Immature natural killer cell (primary cell): Measurements from ENCODE around the gene APMAP. TPM values are rescaled to one million over a fixed set of nuclear protein-coding genes. Genes with fewer than 3 reads are reported as not detected.

ENCODE experiments used
- DNase-seq, 3 donors: peaks; one replicate each; pipeline ENCODE4 v3.0.0; 2022; ENCODE audit warnings: mixed read lengths in 1 of 3
- H3K27ac Mint-ChIP-seq, 6 donors: one replicate each; pipeline ENCODE4 v1.8.0; 2020; ENCODE audit warnings: mixed read lengths in 6 of 6, mild to moderate bottlenecking in 5 of 6, inconsistent platforms in 4 of 6, moderate library complexity in 3 of 6
- H3K27me3 Mint-ChIP-seq, 3 donors: one replicate each; pipeline ENCODE4 v1.8.0; 2020 to 2021; ENCODE audit warnings: low read depth in 3 of 3, mild to moderate bottlenecking in 3 of 3, mixed read lengths in 3 of 3, moderate library complexity in 3 of 3, inconsistent platforms in 1 of 3
- H3K36me3 Mint-ChIP-seq, 3 donors: one replicate each; pipeline ENCODE4 v1.8.0; 2020; ENCODE audit warnings: mixed read lengths in 3 of 3, inconsistent platforms in 2 of 3, mild to moderate bottlenecking in 2 of 3
- H3K4me1 Mint-ChIP-seq, 2 donors: one replicate each; pipeline ENCODE4 v1.8.0; 2020; ENCODE audit warnings: inconsistent platforms in 2 of 2, mild to moderate bottlenecking in 2 of 2, mixed read lengths in 2 of 2, moderate library complexity in 1 of 2
- H3K4me3 Mint-ChIP-seq, 5 donors: one replicate each; pipeline ENCODE4 v1.8.0; 2020; ENCODE audit warnings: mild to moderate bottlenecking in 5 of 5, mixed read lengths in 5 of 5, inconsistent platforms in 3 of 5, moderate library complexity in 3 of 5
- H3K9me3 Mint-ChIP-seq, 6 donors: one replicate each; pipeline ENCODE4 v1.8.0; 2020; ENCODE audit warnings: mild to moderate bottlenecking in 6 of 6, mixed read lengths in 6 of 6, inconsistent platforms in 4 of 6, moderate library complexity in 3 of 6
- polyA plus RNA-seq, 3 donors: library from polyadenylated mRNA; unstranded; fragments of 300-500 nt; fragmentation: Illumina TruSeq; gene quantifications; one replicate each; pipeline ENCODE4 v1.2.3, GENCODE V29; 2021

Gene APMAP
- polyA plus RNA-seq, 3 donors from 2014 or later: 649 to 1,111 (median 667) TPM

DNA sequence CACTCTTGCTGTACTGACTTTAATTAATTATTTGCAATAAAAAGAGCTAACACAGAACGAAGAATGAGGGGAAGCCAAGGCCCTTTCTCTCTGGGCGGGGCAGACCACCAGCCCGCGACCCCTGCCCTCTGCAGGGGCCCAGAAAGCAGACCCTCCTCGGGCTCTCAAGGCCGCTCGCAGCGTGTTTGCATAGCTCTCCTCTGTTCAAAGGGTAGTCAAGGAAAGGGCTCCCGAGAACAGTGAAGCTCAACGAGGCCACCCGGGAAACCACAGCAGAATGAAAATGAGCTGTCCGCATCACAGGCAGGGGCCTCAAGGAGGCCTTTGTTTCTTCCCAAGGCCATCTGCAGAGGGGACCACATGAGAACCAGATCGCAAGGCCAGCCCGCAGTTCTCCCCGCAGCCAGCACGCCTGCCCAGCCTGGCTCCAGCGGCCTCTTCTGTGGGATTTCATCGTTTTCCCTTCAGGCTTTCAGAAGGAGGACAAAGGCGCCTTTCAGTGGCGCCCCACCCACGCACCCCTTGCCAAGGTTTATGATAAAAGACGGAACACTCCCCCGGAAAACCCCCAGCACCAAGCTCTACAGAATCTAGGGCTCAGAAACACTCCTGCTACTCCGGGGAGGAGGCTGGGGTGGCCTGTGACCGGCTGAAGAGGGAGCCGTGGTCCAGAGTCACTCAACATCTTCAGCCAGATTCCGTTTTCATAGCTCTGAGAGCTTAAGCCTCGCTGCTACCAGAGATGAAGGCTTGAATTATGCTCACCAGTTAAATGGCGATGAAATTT lies 40.1 kb upstream of the APMAP start:
- H3K27ac Mint-ChIP-seq: peak overlapping the region in 2 of 6 donors; percentile 34 to 67
- H3K27me3 Mint-ChIP-seq: peaks cover 0 to 2% (median 0%) of the 10 kb centered on the region in 3 donors
- peaks cover 36 to 71% of the 10 kb centered on the region in 2 donors for H3K4me1 Mint-ChIP-seq
- no peaks in the 10 kb centered on the region for H3K9me3 Mint-ChIP-seq
- peaks cover 0 to 19% (median 5%) of the 10 kb centered on the region in 3 donors for H3K36me3 Mint-ChIP-seq
- no peak for DNase-seq
- H3K4me3 Mint-ChIP-seq: no peak overlapping the region

DNA sequence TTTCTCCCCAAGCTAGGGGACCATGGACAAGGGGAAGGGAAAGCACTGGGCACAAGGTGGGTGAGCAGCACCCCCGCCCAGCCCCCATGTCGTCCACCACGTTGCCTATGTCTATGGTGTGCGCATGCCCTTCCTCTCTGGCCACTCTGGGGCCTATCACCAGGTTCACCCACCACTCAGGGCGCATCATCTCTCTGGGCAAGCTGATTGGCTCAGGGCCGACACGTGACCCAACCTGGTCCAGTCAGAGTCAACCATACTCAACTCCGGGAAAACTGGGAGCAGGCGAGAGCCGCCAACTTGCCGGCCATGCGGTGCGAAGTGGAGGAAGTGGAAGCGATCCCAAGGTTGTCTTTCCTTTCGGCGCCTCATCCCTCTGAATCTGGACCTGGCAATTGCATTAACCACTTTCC lies 39.5 kb upstream of the APMAP start:
- H3K9me3 Mint-ChIP-seq: no peaks in the 10 kb centered on the region
- no peak overlapping the region for H3K27ac Mint-ChIP-seq
- no peak overlapping the region for H3K4me3 Mint-ChIP-seq
- peaks cover 0 to 19% (median 5%) of the 10 kb centered on the region in 3 donors for H3K36me3 Mint-ChIP-seq
- H3K27me3 Mint-ChIP-seq: peaks cover 0 to 2% (median 0%) of the 10 kb centered on the region in 3 donors
- DNase-seq: no peak
- H3K4me1 Mint-ChIP-seq: peaks cover 31 to 71% of the 10 kb centered on the region in 2 donors

DNA sequence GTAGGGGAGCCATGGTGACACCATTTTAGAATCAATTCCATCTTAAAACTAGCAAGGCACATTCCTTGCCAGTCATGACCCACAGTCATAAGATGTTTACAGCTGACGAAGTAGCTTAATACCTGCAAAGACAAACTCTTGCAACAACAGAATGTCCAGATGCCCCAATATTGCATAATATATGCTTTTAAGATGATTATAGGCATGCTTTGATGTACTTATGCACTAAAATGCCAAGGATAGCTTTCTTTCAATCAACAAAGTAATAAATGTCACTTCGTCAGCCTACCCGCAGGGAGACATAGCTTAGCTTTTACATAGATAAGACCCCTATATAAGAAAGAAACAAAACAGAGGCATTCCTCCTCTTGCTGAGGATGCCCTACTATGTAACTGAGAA lies 38.7 kb upstream of the APMAP start:
- Mint-ChIP-seq H3K9me3 (no peaks in the 10 kb centered on the region), H3K4me1 (peaks cover 27 to 71% of the 10 kb centered on the region in 2 donors), H3K4me3 (no peak overlapping the region), H3K27ac (peak overlapping the region in 2 of 6 donors; percentile 45 to 57), H3K36me3 (peaks cover 0 to 19% (median 5%) of the 10 kb centered on the region in 3 donors), H3K27me3 (peaks cover 0 to 2% (median 0%) of the 10 kb centered on the region in 3 donors)
- DNase-seq: no peak

DNA sequence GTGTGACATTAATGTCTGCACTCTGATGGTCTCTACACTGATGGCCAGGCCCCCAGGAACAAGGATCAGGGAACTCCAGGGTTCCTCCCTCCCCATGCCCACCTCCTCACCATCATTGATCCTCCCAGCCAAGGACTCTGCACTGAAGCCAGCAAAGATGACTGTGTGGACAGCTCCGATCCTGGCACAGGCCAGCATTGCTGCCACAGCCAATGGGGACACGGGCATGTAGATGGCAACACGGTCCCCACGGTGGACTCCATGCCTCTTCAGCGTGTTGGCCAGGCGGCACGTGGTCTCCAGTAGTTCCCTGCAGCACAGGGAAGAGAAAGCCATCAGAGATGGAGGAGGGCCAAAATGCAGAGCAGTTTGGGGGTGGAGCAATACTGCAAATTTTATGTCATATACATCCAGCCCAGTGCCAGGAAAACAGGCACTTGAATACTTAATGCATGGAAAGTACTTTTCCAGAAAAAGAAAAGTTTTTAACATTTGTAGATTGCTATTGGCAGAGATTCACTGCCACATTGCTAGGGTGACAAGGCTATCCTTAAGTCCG lies 38.2 kb upstream of the APMAP start:
- Mint-ChIP-seq H3K4me1 (peaks cover 24 to 71% of the 10 kb centered on the region in 2 donors), H3K27me3 (peaks cover 0 to 2% (median 0%) of the 10 kb centered on the region in 3 donors), H3K9me3 (no peaks in the 10 kb centered on the region)

DNA sequence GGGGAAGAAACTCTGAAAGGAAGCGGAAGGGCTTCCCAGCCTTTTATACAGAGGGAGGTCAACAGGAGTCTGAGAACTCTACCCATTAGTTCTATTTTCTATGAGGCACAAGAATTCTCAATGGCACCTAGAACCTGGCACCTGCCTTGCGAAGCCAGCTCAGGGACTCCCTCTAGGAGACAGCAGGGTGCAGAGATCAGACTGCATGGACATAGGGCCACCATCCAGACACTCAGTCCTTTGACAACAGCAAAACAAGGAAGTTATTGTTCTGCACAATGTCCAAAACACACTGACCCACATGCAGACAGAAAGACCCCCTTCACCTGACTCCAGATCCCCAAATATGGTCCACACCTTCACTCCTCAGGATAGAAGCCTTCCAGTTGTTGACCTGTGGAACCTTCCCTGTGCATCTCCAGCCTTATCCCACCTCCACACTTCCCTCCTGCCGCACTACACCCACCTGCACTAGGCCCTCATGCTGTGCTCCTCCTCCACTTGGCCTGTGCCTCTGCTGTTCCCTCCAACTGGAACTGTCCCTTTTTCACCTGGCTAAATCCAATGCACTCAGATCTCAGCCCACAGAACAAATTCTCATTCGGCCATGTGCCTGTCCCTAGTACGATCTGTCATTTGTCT lies 37.6 kb upstream of the APMAP start:
- H3K36me3 Mint-ChIP-seq: peaks cover 0 to 19% (median 5%) of the 10 kb centered on the region in 3 donors
- H3K27ac Mint-ChIP-seq: peak overlapping the region in 4 of 6 donors; percentile 5 to 61 (median 44)
- no peak overlapping the region for H3K4me3 Mint-ChIP-seq
- DNase-seq: no peak
- no peaks in the 10 kb centered on the region for H3K9me3 Mint-ChIP-seq
- peaks cover 0 to 2% (median 0%) of the 10 kb centered on the region in 3 donors for H3K27me3 Mint-ChIP-seq
- peaks cover 19 to 70% of the 10 kb centered on the region in 2 donors for H3K4me1 Mint-ChIP-seq

More for the DNA sequence above, 38.2 kb upstream of the APMAP start:
- peaks cover 0 to 19% (median 5%) of the 10 kb centered on the region in 3 donors for H3K36me3 Mint-ChIP-seq
- H3K27ac Mint-ChIP-seq: peak overlapping the region in 2 of 6 donors; percentile 37 to 57
- DNase-seq: no peak
- no peak overlapping the region for H3K4me3 Mint-ChIP-seq

DNA sequence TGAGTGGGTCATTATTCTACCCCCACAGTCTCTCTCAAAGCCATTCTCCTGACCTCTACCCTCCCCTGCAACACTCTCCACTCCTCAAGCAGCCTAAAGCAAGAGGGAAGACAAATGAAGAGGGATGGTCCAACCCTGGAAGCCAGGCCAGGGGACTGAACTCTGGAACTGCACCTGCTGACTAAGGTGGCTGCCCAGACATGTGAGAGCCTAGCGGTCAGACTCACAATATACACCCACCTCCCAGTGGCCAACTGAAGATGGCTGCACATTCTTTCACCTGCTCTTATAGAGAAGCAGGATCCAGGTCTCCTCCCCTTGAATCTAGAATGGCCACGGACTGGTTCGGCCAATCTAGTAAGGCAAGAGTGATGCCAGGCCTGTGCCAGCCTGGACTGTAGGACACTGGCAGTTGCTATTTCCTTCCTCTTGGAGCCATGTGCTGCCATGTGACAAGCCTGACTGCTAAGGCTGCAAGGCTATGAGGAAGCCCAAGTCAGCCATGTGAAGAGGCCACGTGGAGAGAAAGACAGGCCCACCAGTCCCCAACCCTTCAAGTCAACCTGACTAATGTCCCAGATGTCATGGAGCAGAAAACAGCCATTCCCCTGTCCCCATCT lies 33.5 kb upstream of the APMAP start:
- DNase-seq: no peak
- peaks cover 0 to 2% (median 1%) of the 10 kb centered on the region in 3 donors for H3K27me3 Mint-ChIP-seq
- peaks cover 0 to 23% (median 5%) of the 10 kb centered on the region in 3 donors for H3K36me3 Mint-ChIP-seq
- no peak overlapping the region for H3K4me3 Mint-ChIP-seq
- peaks cover 28 to 69% of the 10 kb centered on the region in 2 donors for H3K4me1 Mint-ChIP-seq
- no peaks in the 10 kb centered on the region for H3K9me3 Mint-ChIP-seq
- peak overlapping the region in 2 of 6 donors; percentile 23 to 66 for H3K27ac Mint-ChIP-seq

DNA sequence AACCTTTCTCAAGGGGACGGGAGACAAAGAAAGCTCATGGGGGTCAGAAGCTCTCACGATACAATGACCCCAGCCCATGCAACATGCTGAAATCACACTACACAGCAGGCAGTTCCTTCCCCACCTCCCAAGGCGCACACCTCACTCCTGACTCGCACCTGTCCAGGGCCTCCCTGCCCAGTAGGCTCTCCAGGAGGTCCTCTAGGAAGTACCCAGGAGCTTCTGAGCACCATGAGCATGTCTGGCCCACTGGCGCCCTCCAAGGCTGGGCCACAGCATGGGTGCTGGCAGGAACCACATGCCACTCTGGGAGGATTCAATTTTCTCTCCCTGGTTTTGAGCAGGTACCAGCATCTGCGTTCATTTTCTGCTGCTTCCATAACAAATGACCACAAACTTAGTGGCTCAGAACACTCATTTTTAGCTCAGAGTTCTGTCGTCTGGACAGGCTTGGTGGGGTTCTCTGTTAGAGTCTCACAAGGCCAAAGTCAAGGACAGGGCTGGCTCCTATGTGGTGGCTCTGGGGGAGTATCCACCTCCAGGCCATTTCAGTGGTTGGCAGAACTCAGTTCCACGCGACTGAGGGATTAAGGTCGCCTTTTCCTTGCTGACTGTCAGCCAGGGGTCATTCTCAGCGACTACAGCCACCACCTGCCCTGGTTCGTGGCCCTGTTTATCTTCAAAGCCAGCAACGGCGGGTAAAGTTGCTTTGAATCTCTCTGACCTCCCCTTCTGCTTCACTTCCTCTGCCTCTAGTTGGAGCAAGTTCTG lies 32.7 kb upstream of the APMAP start:
- Mint-ChIP-seq H3K9me3 (no peaks in the 10 kb centered on the region), H3K4me3 (no peak overlapping the region), H3K27me3 (peaks cover 0 to 2% (median 1%) of the 10 kb centered on the region in 3 donors), H3K36me3 (peaks cover 0 to 18% (median 5%) of the 10 kb centered on the region in 3 donors), H3K4me1 (peaks cover 25 to 69% of the 10 kb centered on the region in 2 donors), H3K27ac (peak overlapping the region in 2 of 6 donors; percentile 23 to 66)
- DNase-seq: no peak

DNA sequence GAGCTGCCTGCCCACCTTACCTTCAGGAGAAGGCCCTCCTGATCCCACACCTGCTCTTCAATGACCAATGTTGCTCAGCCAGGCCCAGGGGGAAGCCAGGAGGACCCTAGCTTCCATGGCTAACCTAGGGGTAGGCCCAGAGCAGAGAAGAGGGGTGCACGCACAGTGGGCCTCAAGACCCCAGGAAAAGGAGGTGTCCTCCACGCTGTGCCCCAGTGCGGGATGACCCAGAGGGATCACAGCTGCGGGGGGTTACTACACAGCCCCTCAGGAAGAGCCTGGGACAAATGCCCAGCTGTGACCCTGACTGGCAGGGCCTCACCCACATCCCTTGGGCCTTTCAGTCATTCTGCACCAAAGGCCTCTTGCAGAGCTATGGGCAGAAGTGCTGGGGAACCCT lies 31.6 kb upstream of the APMAP start:
- Mint-ChIP-seq H3K4me3 (no peak overlapping the region), H3K36me3 (peaks cover 0 to 15% (median 0%) of the 10 kb centered on the region in 3 donors), H3K27me3 (peaks cover 0 to 2% (median 1%) of the 10 kb centered on the region in 3 donors), H3K4me1 (peaks cover 35 to 72% of the 10 kb centered on the region in 2 donors), H3K27ac (peak overlapping the region in 4 of 6 donors; percentile 43 to 89 (median 68)), H3K9me3 (no peaks in the 10 kb centered on the region)
- no peak for DNase-seq

DNA sequence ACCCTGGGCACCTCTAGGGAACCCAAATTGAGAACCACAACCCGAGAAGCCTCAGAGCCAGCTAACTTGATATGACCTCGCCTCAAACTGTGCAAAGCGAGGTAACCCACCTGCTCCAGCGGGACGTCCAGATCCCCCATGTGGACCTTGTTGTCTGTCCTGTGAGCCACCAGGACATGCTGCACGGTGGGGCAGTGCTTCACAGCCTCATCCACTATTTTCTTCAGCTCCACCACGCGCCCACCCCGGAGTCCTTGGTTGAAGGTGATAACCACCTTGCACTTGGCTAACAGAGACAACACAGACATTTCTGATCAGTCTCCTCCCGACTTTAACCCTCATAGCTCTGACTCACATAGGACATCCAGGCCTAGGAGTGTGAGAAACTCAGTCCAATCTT lies 30.8 kb upstream of the APMAP start:
- peaks cover 0 to 11% (median 0%) of the 10 kb centered on the region in 3 donors for H3K36me3 Mint-ChIP-seq
- DNase-seq: no peak
- H3K27me3 Mint-ChIP-seq: peaks cover 0 to 2% (median 1%) of the 10 kb centered on the region in 3 donors
- peak overlapping the region; percentile 43 to 89 (median 72) for H3K27ac Mint-ChIP-seq
- peaks cover 42 to 80% of the 10 kb centered on the region in 2 donors for H3K4me1 Mint-ChIP-seq
- H3K4me3 Mint-ChIP-seq: no peak overlapping the region
- H3K9me3 Mint-ChIP-seq: no peaks in the 10 kb centered on the region

DNA sequence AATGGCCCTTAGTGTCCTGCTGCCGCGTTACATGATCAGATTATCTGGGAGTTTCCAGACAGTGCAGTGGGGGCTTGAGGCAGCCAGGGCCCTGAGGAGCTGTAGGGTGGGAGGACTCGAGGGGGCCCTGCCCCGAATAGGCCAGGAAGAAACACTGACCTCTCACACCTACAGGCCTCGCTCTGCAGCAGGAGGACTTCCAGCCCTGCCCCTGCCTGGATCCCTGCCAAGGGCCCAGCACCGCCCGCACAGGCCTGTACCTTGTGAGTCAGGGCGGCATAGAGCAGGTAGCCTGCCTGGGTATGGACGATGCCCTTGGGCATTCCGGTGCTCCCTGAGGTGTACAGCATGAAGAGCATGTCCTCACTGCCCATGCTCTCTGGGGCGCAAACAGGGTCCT lies 30.1 kb upstream of the APMAP start:
- H3K9me3 Mint-ChIP-seq: no peaks in the 10 kb centered on the region
- no peak for DNase-seq
- H3K4me1 Mint-ChIP-seq: peaks cover 42 to 80% of the 10 kb centered on the region in 2 donors
- peaks cover 0 to 8% (median 0%) of the 10 kb centered on the region in 3 donors for H3K36me3 Mint-ChIP-seq
- H3K27ac Mint-ChIP-seq: peak overlapping the region in 4 of 6 donors; percentile 24 to 56 (median 41)
- peaks cover 0 to 2% (median 1%) of the 10 kb centered on the region in 3 donors for H3K27me3 Mint-ChIP-seq
- no peak overlapping the region for H3K4me3 Mint-ChIP-seq

DNA sequence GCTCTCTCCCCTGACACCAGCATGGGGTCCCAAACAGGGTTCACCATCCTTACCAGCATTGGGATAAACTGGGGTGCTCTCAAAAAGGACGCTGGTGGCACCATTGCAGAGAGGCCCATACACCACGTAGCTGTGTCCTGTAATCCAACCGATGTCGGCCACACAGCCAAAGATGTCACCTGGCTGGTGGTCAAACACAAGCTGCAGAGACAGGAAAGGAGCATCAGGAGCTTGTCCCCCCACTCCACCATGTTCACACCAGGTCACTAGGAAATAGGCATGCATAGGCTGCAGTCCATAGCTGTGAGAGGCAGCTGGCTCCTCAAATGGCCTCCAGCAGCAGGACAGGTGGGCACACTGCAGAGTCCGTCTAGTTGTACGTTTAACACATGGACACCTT lies 28.8 kb upstream of the APMAP start:
- Mint-ChIP-seq H3K36me3 (peaks cover 0 to 8% (median 0%) of the 10 kb centered on the region in 3 donors), H3K9me3 (no peaks in the 10 kb centered on the region), H3K27me3 (peaks cover 0 to 2% (median 1%) of the 10 kb centered on the region in 3 donors), H3K27ac (peak overlapping the region in 1 of 6 donors; percentile 23), H3K4me1 (peaks cover 45 to 79% of the 10 kb centered on the region in 2 donors), H3K4me3 (no peak overlapping the region)
- no peak for DNase-seq

DNA sequence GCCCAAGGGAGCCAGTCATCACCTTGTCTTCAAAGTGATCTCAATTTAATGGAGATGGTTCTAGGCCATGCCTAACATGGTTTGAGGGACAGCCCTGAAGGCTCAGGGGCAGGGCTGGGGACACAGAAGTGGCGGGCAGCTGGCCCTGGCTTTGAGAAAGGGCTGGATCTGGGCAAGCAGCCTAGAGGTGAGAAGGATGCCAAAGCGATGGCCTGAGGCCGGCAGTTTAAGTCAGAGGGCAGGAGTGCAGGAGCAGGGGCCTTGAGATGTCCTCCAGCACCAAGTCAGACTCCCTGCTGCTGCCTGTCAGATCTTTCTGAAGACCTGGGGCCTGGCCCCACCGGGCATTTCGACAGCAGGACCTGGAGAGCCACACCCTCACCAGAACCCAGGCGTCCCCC lies 28.4 kb upstream of the APMAP start:
- Mint-ChIP-seq H3K36me3 (peaks cover 0 to 8% (median 0%) of the 10 kb centered on the region in 3 donors), H3K4me1 (peaks cover 47 to 79% of the 10 kb centered on the region in 2 donors), H3K4me3 (no peak overlapping the region), H3K9me3 (no peaks in the 10 kb centered on the region), H3K27ac (peak overlapping the region in 2 of 6 donors; percentile 42 to 55), H3K27me3 (peaks cover 0 to 2% (median 1%) of the 10 kb centered on the region in 3 donors)
- DNase-seq: no peak
